ENCODE measurements around the gene CDHR1.

- TF ChIP-seq, protein P1, sequence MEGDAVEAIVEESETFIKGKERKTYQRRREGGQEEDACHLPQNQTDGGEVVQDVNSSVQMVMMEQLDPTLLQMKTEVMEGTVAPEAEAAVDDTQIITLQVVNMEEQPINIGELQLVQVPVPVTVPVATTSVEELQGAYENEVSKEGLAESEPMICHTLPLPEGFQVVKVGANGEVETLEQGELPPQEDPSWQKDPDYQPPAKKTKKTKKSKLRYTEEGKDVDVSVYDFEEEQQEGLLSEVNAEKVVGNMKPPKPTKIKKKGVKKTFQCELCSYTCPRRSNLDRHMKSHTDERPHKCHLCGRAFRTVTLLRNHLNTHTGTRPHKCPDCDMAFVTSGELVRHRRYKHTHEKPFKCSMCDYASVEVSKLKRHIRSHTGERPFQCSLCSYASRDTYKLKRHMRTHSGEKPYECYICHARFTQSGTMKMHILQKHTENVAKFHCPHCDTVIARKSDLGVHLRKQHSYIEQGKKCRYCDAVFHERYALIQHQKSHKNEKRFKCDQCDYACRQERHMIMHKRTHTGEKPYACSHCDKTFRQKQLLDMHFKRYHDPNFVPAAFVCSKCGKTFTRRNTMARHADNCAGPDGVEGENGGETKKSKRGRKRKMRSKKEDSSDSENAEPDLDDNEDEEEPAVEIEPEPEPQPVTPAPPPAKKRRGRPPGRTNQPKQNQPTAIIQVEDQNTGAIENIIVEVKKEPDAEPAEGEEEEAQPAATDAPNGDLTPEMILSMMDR (IDR thresholded peaks at IDR 0.05; ENCODE audit: low read depth, low read length), result no peak
- no peak for TF ChIP-seq EZH2phosphoT487 (IDR thresholded peaks at IDR 0.05; ENCODE audit: low read depth)
These were observed 38.3 kb upstream of the CDHR1 start for GRCh38 chr10:84156009-84156408.

Data from OCI-LY3 (cell line).